Measurements from ENCODE around the gene DPYD.

Gene DPYD

DNA sequence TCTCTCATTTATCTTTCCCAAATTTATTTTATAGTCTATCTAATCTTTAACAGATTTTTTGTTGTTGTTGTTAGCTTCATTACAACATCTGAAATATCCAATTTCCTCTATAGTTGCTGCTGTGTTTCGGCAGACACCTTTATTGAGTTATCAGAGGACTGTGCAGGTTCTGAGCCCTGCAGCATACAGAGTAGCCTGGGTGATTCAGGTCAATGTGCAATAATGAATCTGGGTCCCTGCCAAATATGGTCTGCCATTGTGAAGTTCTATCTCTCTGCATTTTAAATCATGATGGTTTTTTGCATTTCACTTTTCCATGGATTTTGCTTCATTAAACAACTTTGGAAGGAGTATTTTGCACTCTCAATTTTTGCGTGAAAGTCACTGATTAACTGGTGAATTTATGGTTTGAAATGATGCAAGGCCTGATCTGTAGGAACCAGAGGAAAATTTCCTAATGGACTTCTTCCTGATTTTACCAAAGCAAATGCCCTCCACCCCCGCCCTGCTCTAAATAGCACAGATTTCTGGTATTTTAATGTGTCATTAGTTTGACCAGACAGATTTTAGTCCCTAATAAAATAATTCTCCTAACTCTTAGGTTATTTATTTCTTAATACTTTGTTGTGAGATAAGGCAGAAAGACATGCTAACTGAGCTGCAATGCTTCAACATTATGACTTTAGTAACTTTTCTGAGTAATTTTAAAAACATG is 797.0 kb downstream of the DPYD start:
- CTCF ChIA-PET = interaction anchor here (1.0 kb wide), 1 partner anchor 14 kb away, joined by 3 read pairs; no protein-coding TSS in a partner anchor
- no peak for DNase-seq (ENCODE audit: extremely low spot score)
- TF ChIP-seq CTBP1 (IDR thresholded peaks at IDR 0.05; ENCODE audit: borderline replicate concordance) (no peak), ELF4 (IDR thresholded peaks at IDR 0.05) (no peak), ARNT (IDR thresholded peaks at IDR 0.05) (no peak), FOXK2 (IDR thresholded peaks at IDR 0.05) (no peak), PKNOX1 (IDR thresholded peaks at IDR 0.05) (no peak), NFRKB (IDR thresholded peaks at IDR 0.05) (no peak), ZNF384 (IDR thresholded peaks at IDR 0.05) (no peak)
- POLR2A ChIA-PET = no interaction called here

- TF ChIP-seq CTBP1 (IDR thresholded peaks at IDR 0.05; ENCODE audit: borderline replicate concordance) (no peak), SP1 (IDR thresholded peaks at IDR 0.05) (no peak), FOXA1 (IDR thresholded peaks at IDR 0.05) (no peak), HDGF (IDR thresholded peaks at IDR 0.05; ENCODE audit: borderline replicate concordance) (no peak), SUZ12 (IDR thresholded peaks at IDR 0.05) (no peak), FOXM1 (IDR thresholded peaks at IDR 0.05; ENCODE audit: borderline replicate concordance) (no peak), TARDBP (IDR thresholded peaks at IDR 0.05) (no peak), BHLHE40 (IDR thresholded peaks at IDR 0.05; ENCODE audit: borderline replicate concordance) (no peak), FOXK2 (IDR thresholded peaks at IDR 0.05) (no peak), NFRKB (IDR thresholded peaks at IDR 0.05) (no peak), ZNF384 (IDR thresholded peaks at IDR 0.05) (no peak), PKNOX1 (IDR thresholded peaks at IDR 0.05) (no peak), L3MBTL2 (conservative IDR thresholded peaks at IDR 0.05) (no peak), ARNT (IDR thresholded peaks at IDR 0.05) (no peak), LEF1 (IDR thresholded peaks at IDR 0.05; ENCODE audit: borderline replicate concordance) (no peak), ELF4 (IDR thresholded peaks at IDR 0.05) (no peak)
- POLR2A ChIA-PET = no interaction called here
- CTCF ChIA-PET = no interaction called here
- no peak for DNase-seq (ENCODE audit: extremely low spot score)
These were observed 800.0 kb downstream of the DPYD start for GRCh38 chr1:97120806-97121205.

DNA sequence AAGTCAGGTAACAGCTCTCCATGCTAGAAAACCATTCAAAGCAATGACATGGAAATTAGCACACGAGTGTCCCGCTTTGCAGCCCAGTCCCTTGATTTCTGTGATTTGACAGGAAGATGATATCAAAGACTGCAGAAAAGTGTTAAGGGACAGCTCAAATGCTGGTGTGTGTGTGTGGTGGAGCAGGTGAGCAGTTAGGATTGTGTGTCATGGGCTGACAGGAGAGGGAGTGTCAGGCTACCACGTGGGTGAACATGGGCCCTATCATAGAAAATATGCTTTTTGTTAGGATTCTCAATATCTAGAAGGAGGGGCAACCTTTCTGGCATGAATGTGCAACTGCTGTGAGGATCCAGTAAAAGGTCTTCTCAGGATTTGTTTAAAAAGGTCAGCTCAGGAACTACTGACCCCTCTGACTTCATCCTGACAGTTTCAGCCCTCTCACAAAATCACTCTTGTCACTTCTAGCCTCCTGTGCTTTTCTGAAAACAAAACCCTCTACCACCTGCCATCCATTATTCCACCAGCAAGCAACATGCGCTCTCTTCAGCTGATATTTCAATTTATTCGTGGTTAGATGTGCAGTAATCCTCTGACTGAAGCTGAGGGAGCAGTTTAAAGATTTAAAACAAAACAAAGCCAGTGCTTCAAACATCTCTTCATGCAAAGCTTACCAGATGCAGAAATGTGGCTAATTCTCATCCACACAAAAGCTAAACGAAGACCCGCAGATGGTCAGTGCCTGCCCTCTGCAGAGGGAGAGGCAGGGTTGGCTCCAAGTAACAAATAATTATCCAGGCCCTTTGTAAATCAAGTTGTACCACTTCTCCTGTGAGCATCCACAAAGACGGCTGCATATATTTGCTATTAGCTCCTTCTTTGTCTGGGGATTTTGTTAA is 801.3 kb downstream of the DPYD start:
- DNase-seq (ENCODE audit: extremely low spot score) = no peak
- TF ChIP-seq SP1 (IDR thresholded peaks at IDR 0.05) (no peak), FOXK2 (IDR thresholded peaks at IDR 0.05) (no peak), ARNT (IDR thresholded peaks at IDR 0.05) (no peak), ZNF384 (IDR thresholded peaks at IDR 0.05) (no peak)
- CTCF ChIA-PET = no interaction called here
- POLR2A ChIA-PET = no interaction called here

- TF ChIP-seq HDGF (IDR thresholded peaks at IDR 0.05; ENCODE audit: borderline replicate concordance) (no peak), LEF1 (IDR thresholded peaks at IDR 0.05; ENCODE audit: borderline replicate concordance) (no peak), TARDBP (IDR thresholded peaks at IDR 0.05) (no peak), PKNOX1 (IDR thresholded peaks at IDR 0.05) (no peak), SP1 (IDR thresholded peaks at IDR 0.05) (no peak), FOXA1 (IDR thresholded peaks at IDR 0.05) (no peak), FOXK2 (IDR thresholded peaks at IDR 0.05) (no peak), SUZ12 (IDR thresholded peaks at IDR 0.05) (no peak), ARNT (IDR thresholded peaks at IDR 0.05) (no peak), ZNF384 (IDR thresholded peaks at IDR 0.05) (no peak), NFRKB (IDR thresholded peaks at IDR 0.05) (no peak), ELF4 (IDR thresholded peaks at IDR 0.05) (no peak), BHLHE40 (IDR thresholded peaks at IDR 0.05; ENCODE audit: borderline replicate concordance) (no peak), FOXM1 (IDR thresholded peaks at IDR 0.05; ENCODE audit: borderline replicate concordance) (no peak), L3MBTL2 (conservative IDR thresholded peaks at IDR 0.05) (no peak), CTBP1 (IDR thresholded peaks at IDR 0.05; ENCODE audit: borderline replicate concordance) (no peak)
- CTCF ChIA-PET = no interaction called here
These were observed 806.0 kb downstream of the DPYD start for GRCh38 chr1:97114842-97115241.

GRCh38 chr1:97112442-97112841 is 808.4 kb downstream of the DPYD start:
- no peak for DNase-seq (ENCODE audit: extremely low spot score)
- CTCF ChIA-PET = no interaction called here
- TF ChIP-seq TARDBP (IDR thresholded peaks at IDR 0.05) (no peak), ARNT (IDR thresholded peaks at IDR 0.05) (no peak), FOXK2 (IDR thresholded peaks at IDR 0.05) (no peak), PKNOX1 (IDR thresholded peaks at IDR 0.05) (no peak), SUZ12 (IDR thresholded peaks at IDR 0.05) (no peak), FOXM1 (IDR thresholded peaks at IDR 0.05; ENCODE audit: borderline replicate concordance) (no peak), ZNF384 (IDR thresholded peaks at IDR 0.05) (no peak)
- POLR2A ChIA-PET = no interaction called here

More at GRCh38 chr1:97114842-97115241, 806.0 kb downstream of the DPYD start:
- POLR2A ChIA-PET = no interaction called here
- DNase-seq (ENCODE audit: extremely low spot score) = no peak

Data from HEK293T (cell line).